NCI-H2029 treated with DMSO at 0.1 percent for 48 hours (cell line): ENCODE data around the gene NAPG.
"Not testable (repeated sequence)": the region's sequence is repeated elsewhere in the genome, so short reads cannot be mapped to it uniquely, and the experiment has no call there.

Experiments used
- DNase-seq: peaks from one replicate; lab custom pipeline; 2025; lab: John Stamatoyannopoulos, UW

NAPG gene

GRCh38 chr18:10579079-10579867 is 53.4 kb downstream of the NAPG start:
- DNase-seq = no peak

- DNase-seq = no peak
These were observed 54.4 kb downstream of the NAPG start for GRCh38 chr18:10580215-10580614.

GRCh38 chr18:10585260-10585659 is 59.4 kb downstream of the NAPG start:
- DNase-seq = no peak

- peak; percentile 79 for DNase-seq
These were observed 63.1 kb downstream of the NAPG start for GRCh38 chr18:10588975-10589374.

- DNase-seq = no peak
These were observed 64.6 kb downstream of the NAPG start for GRCh38 chr18:10590412-10590811.

- no peak for DNase-seq
These were observed 66.1 kb downstream of the NAPG start for GRCh38 chr18:10591896-10592295.

GRCh38 chr18:10593366-10594022 is 67.7 kb downstream of the NAPG start:
- not testable (repeated sequence) for DNase-seq

GRCh38 chr18:10595917-10596316 is 70.1 kb downstream of the NAPG start:
- DNase-seq = not testable (repeated sequence)

- not testable (repeated sequence) for DNase-seq
These were observed 71.9 kb downstream of the NAPG start for GRCh38 chr18:10597695-10598094.

- not testable (repeated sequence) for DNase-seq
These were observed 74.9 kb downstream of the NAPG start for GRCh38 chr18:10600701-10601100.
